Glutamatergic neuron (in vitro differentiated cells): Measurements from ENCODE around the gene TFAP2E. TPM values are rescaled to one million over a fixed set of nuclear protein-coding genes. Genes with fewer than 3 reads are reported as not detected.

Source experiments
- DNase-seq: peaks from one replicate; pipeline ENCODE4 v3.0.0; 2022
- H3K27ac Mint-ChIP-seq: one replicate; pipeline ENCODE4 v1.8.0; 2020; ENCODE audit warnings: mild to moderate bottlenecking, mixed read lengths, inconsistent platforms; ENCODE audit not compliant: unreplicated experiment
- H3K27me3 Mint-ChIP-seq: one replicate; pipeline ENCODE4 v1.8.0; 2020; ENCODE audit warnings: mild to moderate bottlenecking, moderate library complexity, mixed read lengths, inconsistent platforms; ENCODE audit not compliant: unreplicated experiment
- H3K36me3 Mint-ChIP-seq: one replicate; pipeline ENCODE4 v1.8.0; 2020; ENCODE audit warnings: mild to moderate bottlenecking, mixed read lengths, inconsistent platforms; ENCODE audit not compliant: unreplicated experiment
- H3K4me1 Mint-ChIP-seq: one replicate; pipeline ENCODE4 v1.8.0; 2020; ENCODE audit warnings: mild to moderate bottlenecking, low read depth, mixed read lengths, inconsistent platforms; ENCODE audit not compliant: unreplicated experiment
- H3K4me3 Mint-ChIP-seq: one replicate; pipeline ENCODE4 v1.8.0; 2020; ENCODE audit warnings: mild to moderate bottlenecking, mixed read lengths, inconsistent platforms; ENCODE audit not compliant: unreplicated experiment
- H3K9me3 Mint-ChIP-seq: one replicate; pipeline ENCODE4 v1.8.0; 2020; ENCODE audit warnings: mild to moderate bottlenecking, moderate library complexity, mixed read lengths, inconsistent platforms; ENCODE audit not compliant: unreplicated experiment
- total RNA-seq: library from RNA; stranded (reverse); fragmentation: NEBNext Ultra II Directional; extraction: Animal tissue kit (Norgen Biotek cat#: 25700); gene quantifications from one replicate; pipeline ENCODE4 v1.2.1, GENCODE V29; 2021; ENCODE audit not compliant: unreplicated experiment
- TF ChIP-seq, protein P1 (sequence below): fragments of 200-600 bp; sonication (generic); IDR thresholded peaks from one replicate; pipeline ENCODE4 v1.5.0; 2021; ENCODE audit not compliant: partially characterized antibody, unreplicated experiment

The TFAP2E gene
- total RNA-seq, 1 donor from 2014 or later, result 1.1 TPM

DNA sequence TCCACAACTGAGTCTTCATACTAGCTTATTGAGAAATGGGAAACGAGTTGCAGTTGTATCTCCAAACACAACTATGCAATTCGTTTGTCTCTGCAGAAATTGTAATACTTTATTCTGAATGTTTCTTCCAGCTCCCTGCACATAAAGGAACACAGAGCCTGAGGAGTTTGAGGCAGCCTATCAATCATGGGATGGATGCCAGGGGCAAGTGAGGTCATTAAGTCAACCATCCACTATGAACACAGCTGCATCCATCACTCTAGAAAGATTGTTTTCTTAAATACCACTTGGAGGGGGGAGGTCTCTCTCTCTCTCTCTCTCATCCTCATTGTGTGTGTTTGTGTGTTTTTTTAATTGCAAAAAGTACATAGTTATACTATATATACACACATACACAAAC is 71.1 kb downstream of the TFAP2E start:
- TF ChIP-seq, protein P1, sequence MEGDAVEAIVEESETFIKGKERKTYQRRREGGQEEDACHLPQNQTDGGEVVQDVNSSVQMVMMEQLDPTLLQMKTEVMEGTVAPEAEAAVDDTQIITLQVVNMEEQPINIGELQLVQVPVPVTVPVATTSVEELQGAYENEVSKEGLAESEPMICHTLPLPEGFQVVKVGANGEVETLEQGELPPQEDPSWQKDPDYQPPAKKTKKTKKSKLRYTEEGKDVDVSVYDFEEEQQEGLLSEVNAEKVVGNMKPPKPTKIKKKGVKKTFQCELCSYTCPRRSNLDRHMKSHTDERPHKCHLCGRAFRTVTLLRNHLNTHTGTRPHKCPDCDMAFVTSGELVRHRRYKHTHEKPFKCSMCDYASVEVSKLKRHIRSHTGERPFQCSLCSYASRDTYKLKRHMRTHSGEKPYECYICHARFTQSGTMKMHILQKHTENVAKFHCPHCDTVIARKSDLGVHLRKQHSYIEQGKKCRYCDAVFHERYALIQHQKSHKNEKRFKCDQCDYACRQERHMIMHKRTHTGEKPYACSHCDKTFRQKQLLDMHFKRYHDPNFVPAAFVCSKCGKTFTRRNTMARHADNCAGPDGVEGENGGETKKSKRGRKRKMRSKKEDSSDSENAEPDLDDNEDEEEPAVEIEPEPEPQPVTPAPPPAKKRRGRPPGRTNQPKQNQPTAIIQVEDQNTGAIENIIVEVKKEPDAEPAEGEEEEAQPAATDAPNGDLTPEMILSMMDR, result no peak
- peaks cover 9% of the 10 kb centered on the region for H3K9me3 Mint-ChIP-seq
- H3K27me3 Mint-ChIP-seq, result peaks cover 8% of the 10 kb centered on the region
- DNase-seq, result no peak
- H3K27ac Mint-ChIP-seq, result no peak overlapping the region
- H3K4me3 Mint-ChIP-seq, result no peak overlapping the region
- H3K36me3 Mint-ChIP-seq, result peaks cover 4% of the 10 kb centered on the region
- peaks cover 5% of the 10 kb centered on the region for H3K4me1 Mint-ChIP-seq

Other genes with a start within 250 kb of the TFAP2E start
- 74.7 TPM for gene KIAA0319L, start 15.9 kb upstream of the TFAP2E start, total RNA-seq
- gene NCDN, start 15.5 kb upstream of the TFAP2E start, total RNA-seq, result 95.3 TPM
- 85.8 TPM for gene PSMB2, start 68.2 kb downstream of the TFAP2E start, total RNA-seq
- 21.6 TPM for gene C1orf216, start 145.6 kb downstream of the TFAP2E start, total RNA-seq
- gene CLSPN, start 196.7 kb downstream of the TFAP2E start, total RNA-seq, result 8.2 TPM
- 20.8 TPM for gene AGO4, start 234.7 kb downstream of the TFAP2E start, total RNA-seq